Measurements from ENCODE around the gene REV3L.

The REV3L gene

DNA sequence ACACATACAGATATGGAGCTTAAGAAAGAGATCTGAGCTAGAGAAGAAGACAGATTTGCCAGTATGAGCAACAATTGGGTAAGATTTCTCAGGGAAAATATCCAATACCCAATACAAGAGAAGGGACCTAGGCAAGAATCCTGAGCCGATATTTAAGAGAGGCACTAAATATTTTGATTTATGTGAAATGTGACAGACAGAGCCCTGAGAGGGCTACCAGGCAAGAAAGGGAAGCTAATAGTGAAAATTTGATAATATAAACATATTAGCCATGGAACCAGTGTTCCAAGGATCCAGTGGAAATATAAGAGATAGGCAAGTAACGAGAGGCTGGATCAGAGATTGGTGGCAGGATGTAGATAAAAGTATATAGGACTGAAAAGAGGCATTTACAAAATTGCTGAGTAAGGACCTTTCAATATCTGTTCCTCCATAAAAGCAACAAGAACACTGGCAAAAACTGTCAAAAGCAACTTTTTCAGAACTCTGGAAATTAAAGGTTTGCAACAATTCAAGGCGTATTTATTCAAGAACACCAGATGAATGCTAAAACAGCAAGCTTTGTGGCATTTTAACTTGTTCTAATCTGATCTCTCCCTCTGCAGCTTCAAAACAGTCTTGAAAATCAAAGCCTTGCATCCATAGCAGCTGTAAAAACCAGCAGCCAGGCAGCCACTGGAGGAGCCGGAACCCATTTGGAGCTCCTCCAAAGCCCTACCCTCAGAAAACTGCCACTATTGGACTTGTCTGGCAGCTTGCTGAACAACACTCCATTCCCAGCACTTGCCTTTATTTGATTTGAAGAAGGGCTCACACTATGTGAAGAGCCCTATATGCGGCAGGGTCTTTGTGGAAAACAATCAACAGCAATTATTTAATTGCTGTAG is 58.8 kb downstream of the REV3L start:
- no peak for DNase-seq (ENCODE audit: low read depth)

DNA sequence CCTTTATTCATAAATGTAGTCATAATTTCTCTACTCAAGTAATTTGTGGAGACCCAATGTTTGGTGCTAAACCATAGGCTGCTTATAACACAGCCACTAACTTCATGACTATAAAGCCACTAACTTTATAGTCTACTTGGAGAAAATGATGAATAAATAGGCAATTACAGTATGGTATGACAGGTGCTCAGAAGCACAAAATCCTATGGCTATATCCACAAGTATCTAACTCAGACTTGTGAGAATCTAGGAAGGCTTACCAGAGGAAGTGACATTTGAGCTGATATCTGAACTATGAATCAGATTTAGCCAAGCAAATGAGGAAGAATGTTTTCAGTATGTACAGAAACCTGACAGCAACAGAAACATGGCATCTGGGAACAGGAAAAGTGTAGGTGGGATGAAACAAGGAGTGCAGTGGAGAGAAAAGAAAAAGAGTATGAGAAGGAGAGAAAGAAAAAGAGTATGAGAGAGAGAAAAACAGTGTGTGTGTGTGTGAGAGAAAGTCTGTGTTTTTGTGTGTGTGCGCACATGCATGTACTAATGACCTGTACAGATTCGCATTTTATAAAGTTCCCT is 59.9 kb downstream of the REV3L start:
- DNase-seq (ENCODE audit: low read depth), result no peak

DNA sequence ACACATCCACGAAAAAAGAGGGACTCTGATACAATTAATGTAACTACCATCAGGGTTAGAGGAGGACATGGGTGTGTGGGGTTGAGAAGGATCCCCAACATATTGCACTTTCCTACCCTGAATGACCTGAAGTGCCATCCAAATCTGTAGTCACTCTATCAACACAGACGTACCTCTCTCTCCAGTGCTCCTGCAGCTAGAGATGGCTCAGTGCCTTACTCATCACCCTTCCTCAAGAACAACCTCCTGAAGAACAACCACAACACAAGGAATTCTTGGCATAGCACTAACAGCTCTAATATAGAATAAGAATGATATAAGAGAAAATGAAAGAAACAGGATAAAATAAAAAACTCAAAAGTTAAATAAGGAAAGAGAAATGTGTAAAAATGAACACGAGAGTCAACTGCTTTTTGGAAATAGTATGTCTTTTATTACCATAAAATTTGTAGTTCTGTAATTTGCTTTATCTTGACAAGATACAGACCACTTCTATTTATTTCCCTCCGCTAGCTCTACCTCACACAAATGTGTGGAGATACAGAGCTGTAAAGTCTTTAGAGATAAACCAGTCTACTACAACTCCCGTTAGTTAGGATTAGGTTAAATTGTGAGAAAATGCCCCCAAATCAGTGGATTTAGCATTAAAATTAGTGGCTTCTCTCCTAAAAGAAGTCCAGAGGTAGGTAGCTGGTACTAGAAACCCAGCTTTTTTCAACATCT is 63.9 kb downstream of the REV3L start:
- DNase-seq (ENCODE audit: low read depth), result no peak

DNA sequence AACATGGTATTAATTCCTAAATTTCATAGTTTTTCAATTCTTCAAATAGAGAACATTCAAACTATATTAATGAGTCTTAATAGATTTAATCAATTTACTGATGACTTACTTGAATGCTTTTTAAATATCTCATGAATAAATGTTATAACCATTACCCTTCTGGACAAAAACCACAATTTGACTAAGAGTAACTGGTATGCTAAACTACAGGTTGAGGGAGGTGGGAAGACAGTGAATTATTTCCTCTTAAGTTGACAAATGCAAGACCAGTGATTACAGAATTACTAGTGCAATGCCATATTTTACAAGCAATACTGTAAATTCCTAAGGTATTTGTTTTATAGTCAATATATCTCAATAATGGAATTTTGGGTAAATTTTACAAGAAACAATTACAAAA is 65.1 kb downstream of the REV3L start:
- DNase-seq (ENCODE audit: low read depth), result no peak

DNA sequence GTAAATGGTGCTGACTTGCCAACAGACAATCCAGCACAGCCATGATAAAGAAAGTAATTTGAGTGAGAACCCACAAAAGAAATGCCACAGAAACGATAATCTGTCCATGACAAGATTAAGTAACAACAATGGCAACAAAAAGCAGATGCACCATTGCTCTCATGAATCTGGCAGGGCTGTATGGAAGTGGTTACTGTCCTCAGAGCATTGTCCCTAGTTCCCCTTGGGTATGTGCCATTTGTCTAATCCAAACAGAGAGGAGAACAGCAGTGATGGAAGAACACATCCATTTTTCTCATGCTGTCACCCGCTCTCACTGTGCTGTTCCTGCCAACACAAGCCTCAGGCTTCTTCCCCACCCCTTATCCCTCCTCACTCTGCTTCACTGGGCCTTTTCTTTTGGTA is 65.8 kb downstream of the REV3L start:
- DNase-seq (ENCODE audit: low read depth), result no peak

DNA sequence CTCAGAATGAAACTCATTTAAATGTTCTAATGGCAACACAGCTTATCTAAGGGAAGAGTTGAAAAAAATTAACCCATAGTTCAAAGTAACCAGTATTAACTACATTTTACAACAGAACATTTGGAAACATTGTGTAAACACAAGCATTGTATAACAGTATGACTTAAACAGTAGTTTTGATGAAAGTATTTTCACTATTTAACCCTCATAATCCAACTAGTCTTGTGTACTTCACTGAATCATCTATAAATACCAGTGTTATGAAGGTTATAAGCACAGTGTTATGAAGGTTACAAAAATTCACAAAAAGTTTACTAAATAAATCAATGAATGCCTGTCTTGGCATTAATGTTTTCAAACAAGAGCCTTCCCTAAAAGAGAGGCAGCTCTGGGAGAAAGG is 66.5 kb downstream of the REV3L start:
- DNase-seq (ENCODE audit: low read depth), result no peak

DNA sequence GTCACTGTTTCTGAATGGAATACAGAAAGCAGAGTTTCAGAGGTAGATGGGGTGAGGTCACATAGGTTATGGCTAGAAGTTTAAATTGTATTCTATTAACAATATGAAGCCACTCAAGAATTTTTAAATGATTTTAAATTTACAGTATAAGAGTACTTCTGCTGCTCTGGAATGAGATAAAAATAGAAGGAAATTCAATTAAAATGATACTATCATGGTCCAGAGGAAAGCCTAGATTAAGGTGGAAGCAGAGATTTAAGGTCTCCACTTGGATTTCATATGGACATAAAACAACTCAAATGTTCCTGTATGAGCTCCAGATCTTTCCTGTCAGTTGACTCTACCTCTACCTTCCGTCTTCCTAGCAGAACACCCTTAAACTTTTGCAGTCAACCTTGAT is 68.6 kb downstream of the REV3L start:
- DNase-seq (ENCODE audit: low read depth), result no peak

DNA sequence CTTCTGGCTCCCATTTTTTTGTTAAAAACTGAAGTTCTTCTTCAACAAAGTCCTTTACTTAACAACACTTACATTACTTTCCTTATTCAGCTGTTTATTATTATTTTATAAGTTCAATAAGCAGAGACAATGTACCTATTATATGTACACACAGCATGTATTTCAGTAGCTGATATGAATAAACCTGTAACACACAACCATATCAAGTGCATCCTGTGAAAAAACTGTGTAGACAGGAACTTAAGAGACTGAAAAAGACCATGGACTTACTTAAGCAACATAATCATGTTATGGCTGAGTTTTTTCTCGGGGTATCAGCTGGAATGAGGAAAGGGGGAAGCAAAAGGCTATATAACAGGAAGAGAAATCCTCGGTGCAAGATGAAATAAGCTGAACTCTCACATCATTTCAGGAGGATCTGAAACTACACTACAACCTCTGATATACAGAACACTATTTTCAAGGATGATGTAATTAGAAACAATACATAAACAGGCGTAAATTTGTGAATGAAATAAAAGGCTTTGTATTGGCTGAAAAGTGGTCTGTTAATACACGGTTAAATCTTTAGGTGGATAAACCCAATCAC is 70.9 kb downstream of the REV3L start:
- DNase-seq (ENCODE audit: low read depth), result no peak

DNA sequence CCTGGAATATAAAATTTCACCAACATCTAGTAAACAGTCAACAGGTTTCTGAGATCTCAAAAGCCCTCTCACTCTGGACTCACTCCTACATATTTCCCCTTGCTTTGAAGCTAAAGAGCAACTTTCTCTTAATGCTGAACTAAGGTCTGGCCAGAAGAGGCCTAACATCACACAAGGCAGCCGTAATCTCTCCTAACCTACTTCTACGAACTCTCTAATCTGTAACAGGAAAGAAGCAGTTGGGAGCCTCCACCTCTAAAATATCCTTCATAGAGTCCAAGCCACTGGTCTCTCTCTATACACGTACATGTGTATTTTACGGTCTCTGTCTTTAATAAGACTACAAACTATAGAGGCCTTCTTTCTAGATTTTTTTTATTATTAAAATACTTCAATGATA is 72.0 kb downstream of the REV3L start:
- no peak for DNase-seq (ENCODE audit: low read depth)

DNA sequence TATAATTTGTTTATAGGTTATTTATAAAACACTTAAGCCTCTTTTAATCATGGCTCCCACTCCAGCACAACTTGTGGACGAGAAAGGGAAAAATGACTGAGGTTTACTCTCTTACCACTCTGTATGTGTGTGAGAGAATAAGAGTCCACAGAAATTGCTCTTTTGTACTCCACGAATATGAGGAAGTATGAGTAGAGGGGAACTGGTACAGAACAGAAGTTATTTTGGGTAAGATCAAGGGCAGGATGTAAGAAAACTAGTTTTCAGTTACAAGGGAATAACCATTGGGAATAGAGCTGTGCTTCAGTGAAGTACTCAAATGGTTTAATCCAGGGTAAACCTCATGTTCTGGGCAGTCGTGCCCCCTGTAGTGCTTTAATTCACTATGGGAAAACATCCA is 72.6 kb downstream of the REV3L start:
- DNase-seq (ENCODE audit: low read depth), result no peak

DNA sequence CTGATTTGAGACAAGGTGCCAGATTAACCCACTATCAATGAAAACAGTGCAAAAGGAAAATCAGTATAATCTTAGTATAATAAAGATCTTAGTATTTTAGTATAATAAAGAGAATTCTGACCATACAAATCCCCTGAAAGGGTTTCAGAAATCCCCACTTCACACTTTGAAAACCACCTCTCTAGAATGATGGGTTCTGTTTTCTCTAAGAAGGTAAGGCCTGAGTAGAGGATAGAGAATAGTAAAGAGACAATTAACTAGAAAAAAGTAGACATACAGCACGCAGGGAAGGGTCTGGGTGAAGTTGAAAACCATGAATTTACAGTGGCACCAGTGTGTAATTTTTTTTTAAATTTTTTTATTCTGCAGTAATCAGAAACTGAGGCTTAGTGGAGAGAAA is 73.6 kb downstream of the REV3L start:
- DNase-seq (ENCODE audit: low read depth), result no peak

DNA sequence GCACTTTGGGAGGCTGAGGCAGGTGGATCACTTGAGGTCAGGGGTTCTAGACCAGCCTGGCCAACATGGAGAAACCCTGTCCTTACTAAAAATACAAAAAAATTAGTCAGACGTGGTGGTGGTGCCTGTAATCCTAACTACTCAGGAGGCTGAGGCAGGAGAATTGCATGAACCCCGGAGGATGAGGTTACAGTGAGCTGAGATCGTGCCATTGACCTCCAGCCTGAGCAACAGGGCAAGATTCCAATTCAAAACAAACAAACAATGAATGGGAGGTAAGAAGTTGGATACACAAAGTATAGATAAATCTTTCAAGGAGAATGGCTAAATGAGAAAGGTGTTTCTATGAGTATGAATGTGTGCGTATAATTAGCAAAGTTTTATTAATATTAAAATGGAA is 75.3 kb downstream of the REV3L start:
- DNase-seq (ENCODE audit: low read depth), result no peak

DNA sequence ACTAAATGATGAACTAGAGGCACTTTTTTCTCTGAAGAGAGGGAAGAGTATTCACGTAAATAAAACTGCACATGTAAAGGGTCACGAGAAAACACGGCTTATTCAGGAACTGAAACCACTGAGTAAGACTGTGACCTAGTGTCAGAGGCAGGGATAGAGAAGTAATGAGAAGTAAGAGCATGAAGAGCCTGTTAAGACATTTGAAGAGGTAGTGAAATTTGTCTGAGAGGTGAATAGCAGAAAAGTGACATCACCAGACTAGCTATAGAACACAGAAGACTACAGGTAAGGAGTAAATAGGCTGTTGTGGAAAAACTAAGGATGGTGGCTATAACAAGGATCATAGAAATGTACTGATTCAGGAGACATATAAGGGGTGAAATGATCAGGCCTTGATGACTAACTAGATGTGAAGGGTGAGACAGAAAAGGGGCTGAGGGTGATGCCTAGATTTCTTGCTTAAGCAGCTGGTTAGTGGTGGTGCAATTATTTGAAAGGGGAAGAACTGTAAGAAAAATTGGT is 76.8 kb downstream of the REV3L start:
- no peak for DNase-seq (ENCODE audit: low read depth)

DNA sequence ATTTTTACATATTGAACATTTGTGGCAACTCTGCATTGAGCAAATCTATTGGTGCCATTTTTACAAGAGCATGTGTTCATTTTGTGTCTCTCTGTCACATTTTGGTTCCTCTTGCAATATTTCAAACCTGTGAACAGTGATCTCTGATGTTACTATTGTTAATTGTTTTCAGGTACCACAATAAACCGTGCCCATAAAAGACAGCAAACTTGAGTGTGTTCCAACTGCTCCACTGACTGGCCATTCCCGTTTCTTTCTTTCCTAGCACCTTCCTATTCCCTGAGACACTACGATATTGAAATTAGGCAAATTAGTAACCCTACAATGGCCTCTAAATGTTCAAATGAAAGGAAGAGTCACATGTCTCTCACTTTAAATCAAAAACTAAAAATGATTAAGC is 79.6 kb downstream of the REV3L start:
- no peak for DNase-seq (ENCODE audit: low read depth)

DNA sequence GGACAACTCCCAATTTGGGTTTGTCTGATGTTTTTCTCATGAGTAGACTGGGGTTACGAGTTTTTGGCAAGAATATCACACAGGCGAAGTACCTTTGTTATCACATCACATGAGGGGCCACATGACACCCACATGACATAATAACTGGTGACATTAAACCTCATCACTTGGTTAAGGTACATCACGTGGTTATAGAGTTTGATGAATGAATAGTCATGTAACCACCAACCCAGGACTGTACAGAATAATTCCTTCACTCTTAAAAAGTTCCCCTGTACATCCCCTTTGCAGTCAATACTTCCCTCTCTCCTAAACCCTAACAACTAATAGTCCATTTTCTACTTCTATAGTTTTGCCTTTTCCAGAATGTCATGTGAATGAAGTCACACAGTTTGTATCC is 83.4 kb downstream of the REV3L start:
- no peak for DNase-seq (ENCODE audit: low read depth)

DNA sequence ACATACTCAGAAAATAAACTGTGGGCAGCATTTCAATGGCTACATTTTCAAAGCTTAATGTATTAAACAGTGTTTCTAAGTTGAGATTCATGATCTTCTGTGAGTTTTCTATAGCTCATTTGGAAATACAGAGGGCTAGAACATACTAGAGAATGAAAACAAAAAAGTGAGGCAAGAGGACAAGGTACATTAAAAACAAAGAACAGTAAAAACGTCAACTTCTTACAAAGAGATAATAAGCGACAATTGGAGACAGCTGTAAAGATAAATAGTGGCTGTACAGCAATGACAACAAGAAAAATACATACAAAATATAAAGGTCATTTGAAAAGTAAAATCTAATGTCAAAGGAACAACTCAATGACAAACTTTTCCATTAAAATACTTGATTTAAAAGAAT is 94.3 kb downstream of the REV3L start:
- DNase-seq (ENCODE audit: low read depth), result no peak

DNA sequence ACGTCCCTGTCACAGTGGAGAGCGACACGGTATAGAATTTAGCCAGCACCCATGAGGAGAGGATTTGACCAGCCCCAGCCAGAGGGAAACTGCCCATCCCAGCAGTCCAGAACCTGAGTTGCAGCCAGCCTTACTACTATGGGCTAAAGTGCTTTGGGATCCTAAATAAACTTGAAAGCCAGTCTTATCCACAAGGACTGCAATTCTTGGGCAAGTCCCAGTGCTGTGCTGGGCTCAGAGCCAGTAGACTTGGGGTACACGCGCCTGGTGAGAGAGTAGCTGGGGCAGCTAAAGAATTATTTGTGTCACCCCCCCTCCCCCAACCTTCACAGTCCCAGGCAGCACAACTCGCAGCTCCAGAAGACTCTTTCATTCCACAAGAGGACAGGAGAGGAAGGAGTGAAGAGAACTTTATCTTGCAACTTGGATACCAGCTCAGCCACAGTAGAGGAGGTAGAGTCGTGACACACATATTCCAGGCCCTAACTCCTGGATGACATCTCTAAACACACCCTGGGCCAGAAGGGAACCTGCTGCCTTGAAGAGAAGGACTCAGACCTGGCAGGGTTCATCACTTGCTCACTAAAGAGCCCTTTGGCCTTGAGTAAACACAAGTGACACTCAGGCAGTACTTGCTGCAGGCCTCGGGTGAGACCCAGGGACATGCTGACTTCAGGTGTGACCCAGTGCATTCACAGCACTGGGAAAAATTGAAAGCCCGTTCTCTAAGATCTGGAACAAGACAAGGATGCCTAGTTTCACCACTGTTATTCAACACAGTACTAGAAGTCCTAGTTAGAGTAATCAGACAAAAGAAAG is 100.3 kb downstream of the REV3L start:
- DNase-seq (ENCODE audit: low read depth), result no peak

DNA sequence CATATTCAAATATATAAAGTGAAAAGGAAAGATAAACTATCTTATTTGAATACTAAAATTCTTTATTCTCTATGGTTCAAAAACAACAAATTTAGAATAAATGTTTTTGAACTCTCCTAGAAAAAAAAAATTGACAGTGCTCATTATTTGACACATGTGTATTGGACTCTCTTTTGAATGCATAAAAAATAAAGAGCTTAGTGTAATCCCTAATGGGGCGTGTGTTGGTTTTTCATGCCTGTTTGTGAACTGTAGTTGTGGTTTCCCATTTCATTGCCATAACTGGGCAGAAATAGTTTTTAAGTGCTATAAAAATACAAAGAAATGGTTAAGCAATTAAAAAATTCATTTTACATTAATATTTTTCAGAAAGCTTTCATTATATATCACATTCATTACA is 101.3 kb downstream of the REV3L start:
- no peak for DNase-seq (ENCODE audit: low read depth)

DNA sequence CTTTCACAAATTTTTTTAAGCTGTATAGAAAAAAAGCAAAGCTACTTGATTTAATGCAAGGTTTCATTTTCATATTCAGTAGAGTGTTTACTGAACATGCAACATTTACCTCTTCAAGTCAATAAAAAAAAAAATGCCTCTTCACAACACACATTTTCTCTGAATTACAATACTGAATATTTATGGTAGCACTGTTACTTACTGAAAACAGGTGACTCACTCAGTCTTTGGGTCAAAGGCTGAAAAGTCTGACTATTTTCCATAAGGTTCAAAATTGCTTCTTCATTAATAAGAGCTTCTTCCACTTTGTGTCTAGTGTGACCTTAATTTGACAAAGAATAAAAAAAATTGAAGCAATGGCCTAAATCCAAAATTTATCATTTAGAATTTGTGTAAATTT is 101.9 kb downstream of the REV3L start:
- no peak for DNase-seq (ENCODE audit: low read depth)

DNA sequence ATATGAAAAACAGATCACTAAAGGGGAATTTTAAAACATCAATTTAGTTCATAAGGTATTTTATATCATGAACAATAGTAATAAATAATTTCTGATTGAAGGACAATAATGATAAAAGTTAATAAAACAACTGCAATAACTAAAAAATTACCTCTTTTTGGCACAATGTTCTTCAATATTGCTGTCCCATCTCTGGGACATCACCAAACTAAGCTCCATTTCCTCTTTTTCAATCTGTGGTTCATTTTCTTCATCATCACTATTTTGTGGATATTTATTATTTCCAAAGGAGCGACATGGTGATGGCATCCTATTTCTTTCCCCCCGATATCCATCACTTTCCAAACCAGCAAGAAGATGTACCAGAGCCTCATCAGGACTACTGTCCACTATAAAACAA is 103.2 kb downstream of the REV3L start:
- no peak for DNase-seq (ENCODE audit: low read depth)

DNA sequence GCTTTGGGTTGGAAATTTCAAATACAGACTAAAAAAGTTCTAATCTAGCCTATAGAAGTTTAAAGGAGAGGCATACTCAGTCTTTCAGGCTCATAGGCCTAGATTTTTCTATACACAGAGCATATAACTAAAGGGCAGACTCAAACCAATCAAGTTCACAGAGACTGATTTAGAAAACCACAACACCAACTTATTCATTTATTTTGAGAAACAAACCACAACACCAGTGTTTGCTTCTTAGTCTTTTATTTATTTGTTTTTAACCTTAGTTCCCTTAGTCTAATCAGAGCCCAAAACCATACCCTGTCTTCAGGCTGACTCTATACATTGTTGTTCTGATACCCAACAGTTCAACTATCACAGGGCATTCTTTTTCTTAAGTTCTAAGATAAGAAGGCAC is 103.7 kb downstream of the REV3L start:
- DNase-seq (ENCODE audit: low read depth), result no peak
